Activated CD8-positive, alpha-beta memory T cell treated with anti-CD3 and anti-CD28 coated beads for 4 hours (primary cell): ENCODE measurements around the gene CD302.
"Not testable (repeated sequence)": the region's sequence is repeated elsewhere in the genome, so short reads cannot be mapped to it uniquely, and the experiment has no call there.

Source experiments
- DNase-seq, 2 donors: peaks; one replicate each; pipeline ENCODE4 v3.0.0-alpha.2; 2020; ENCODE audit warnings: low read depth in 2 of 2

The CD302 gene

GRCh38 chr2:159793326-159793725, 4.7 kb downstream of the CD302 start:
- no peak for DNase-seq

GRCh38 chr2:159792599-159792998, 5.4 kb downstream of the CD302 start:
- DNase-seq = no peak

- no peak for DNase-seq
These were observed 6.0 kb downstream of the CD302 start for GRCh38 chr2:159792036-159792435.

GRCh38 chr2:159790323-159790722, 7.7 kb downstream of the CD302 start:
- no peak for DNase-seq

- DNase-seq = no peak
These were observed 9.8 kb downstream of the CD302 start for GRCh38 chr2:159788253-159788652.

GRCh38 chr2:159787647-159788046, 10.4 kb downstream of the CD302 start:
- not testable (repeated sequence) for DNase-seq

GRCh38 chr2:159786938-159787337, 11.1 kb downstream of the CD302 start:
- DNase-seq = no peak

- DNase-seq = no peak
These were observed 12.8 kb downstream of the CD302 start for GRCh38 chr2:159785195-159785594.

- not testable (repeated sequence) for DNase-seq
These were observed 13.3 kb downstream of the CD302 start for GRCh38 chr2:159784744-159785143.

GRCh38 chr2:159783556-159783955, 14.5 kb downstream of the CD302 start:
- DNase-seq = no peak

- no peak for DNase-seq
These were observed 21.7 kb downstream of the CD302 start for GRCh38 chr2:159776321-159776720.

GRCh38 chr2:159775021-159775420, 23.0 kb downstream of the CD302 start:
- DNase-seq = no peak

- DNase-seq = no peak
These were observed 23.5 kb downstream of the CD302 start for GRCh38 chr2:159774370-159774990.

GRCh38 chr2:159773886-159774285, 24.1 kb downstream of the CD302 start:
- DNase-seq = no peak

GRCh38 chr2:159773426-159773825, 24.6 kb downstream of the CD302 start:
- DNase-seq = no peak

GRCh38 chr2:159769147-159769546, 28.9 kb downstream of the CD302 start:
- DNase-seq = no peak

- no peak for DNase-seq
These were observed 35.9 kb downstream of the CD302 start for GRCh38 chr2:159762075-159762474.

- no peak for DNase-seq
These were observed 37.7 kb downstream of the CD302 start for GRCh38 chr2:159760326-159760725.

GRCh38 chr2:159759577-159759976, 38.4 kb downstream of the CD302 start:
- no peak for DNase-seq

- DNase-seq = no peak
These were observed 39.3 kb downstream of the CD302 start for GRCh38 chr2:159758686-159759085.

GRCh38 chr2:159758239-159758638, 39.8 kb downstream of the CD302 start:
- DNase-seq = no peak

- DNase-seq = no peak
These were observed 42.2 kb downstream of the CD302 start for GRCh38 chr2:159755788-159756187.

GRCh38 chr2:159755014-159755413, 43.0 kb downstream of the CD302 start:
- no peak for DNase-seq

GRCh38 chr2:159753797-159754196, 44.2 kb downstream of the CD302 start:
- no peak for DNase-seq
